Stimulated activated CD4-positive, alpha-beta T cell treated with anti-CD3 and anti-CD28 coated beads, Interleukin-15, amount 100 ng/mL, for 48 hours (primary cell): ENCODE results near the gene PCSK9.

Source experiments
- DNase-seq, 2 donors: peaks; one replicate each; pipeline ENCODE4 v3.0.0-alpha.2; 2020; ENCODE audit warnings: low read depth in 2 of 2

PCSK9 gene

GRCh38 chr1:55044617-55045397, 5.5 kb downstream of the PCSK9 start:
- DNase-seq: no peak

GRCh38 chr1:55045430-55045829, 6.1 kb downstream of the PCSK9 start:
- DNase-seq: no peak

GRCh38 chr1:55046871-55047270, 7.5 kb downstream of the PCSK9 start:
- DNase-seq: no peak

- DNase-seq: no peak
These were observed 8.3 kb downstream of the PCSK9 start for GRCh38 chr1:55047611-55048010.

- no peak for DNase-seq
These were observed 9.3 kb downstream of the PCSK9 start for GRCh38 chr1:55048453-55049270.

- no peak for DNase-seq
These were observed 10.0 kb downstream of the PCSK9 start for GRCh38 chr1:55049271-55049913.

- DNase-seq: no peak
These were observed 10.5 kb downstream of the PCSK9 start for GRCh38 chr1:55049914-55050278.

GRCh38 chr1:55050283-55050682, 10.9 kb downstream of the PCSK9 start:
- DNase-seq: no peak

GRCh38 chr1:55051169-55051568, 11.8 kb downstream of the PCSK9 start:
- DNase-seq: no peak

GRCh38 chr1:55051621-55052020, 12.3 kb downstream of the PCSK9 start:
- no peak for DNase-seq

- no peak for DNase-seq
These were observed 13.1 kb downstream of the PCSK9 start for GRCh38 chr1:55052221-55053142.

GRCh38 chr1:55053265-55053954, 14.1 kb downstream of the PCSK9 start:
- no peak for DNase-seq

GRCh38 chr1:55054396-55054795, 15.0 kb downstream of the PCSK9 start:
- no peak for DNase-seq

- no peak for DNase-seq
These were observed 15.9 kb downstream of the PCSK9 start for GRCh38 chr1:55055084-55055882.

- no peak for DNase-seq
These were observed 16.7 kb downstream of the PCSK9 start for GRCh38 chr1:55055951-55056631.

GRCh38 chr1:55056632-55056992, 17.3 kb downstream of the PCSK9 start:
- no peak for DNase-seq

- no peak for DNase-seq
These were observed 18.1 kb downstream of the PCSK9 start for GRCh38 chr1:55057270-55057955.

GRCh38 chr1:55057956-55058298, 18.6 kb downstream of the PCSK9 start:
- no peak for DNase-seq
